Mesendoderm (in vitro differentiated cells): Measurements from ENCODE around the gene SLFN14.

Experiments
- DNase-seq: peaks from one replicate; pipeline ENCODE4 v3.0.0; 2013
- H2AK5ac ChIP-seq: 2 replicates; pipeline ENCODE4 v1.6.1; 2013; ENCODE audit warnings: low read length, inconsistent platforms
- H2BK120ac ChIP-seq: 2 replicates; pipeline ENCODE4 v1.6.1; 2013; ENCODE audit warnings: low read depth, mild to moderate bottlenecking, low read length, moderate library complexity, mixed read lengths
- H2BK15ac ChIP-seq: replicated peaks from 2 replicates; pipeline ENCODE4 v1.6.1; 2013; ENCODE audit warnings: low read depth, mild to moderate bottlenecking, moderate library complexity
- H2BK5ac ChIP-seq: 2 replicates; pipeline ENCODE4 v1.6.1; 2013; ENCODE audit warnings: low read length, inconsistent platforms
- H3K18ac ChIP-seq: 2 replicates; pipeline ENCODE4 v1.6.1; 2013; ENCODE audit warnings: mild to moderate bottlenecking, low read length, mixed read lengths
- H3K23ac ChIP-seq: one replicate; pipeline ENCODE4 v1.6.1; 2013; ENCODE audit warnings: low read length
- H3K27ac ChIP-seq: 2 replicates; pipeline ENCODE4 v1.5.1; 2013; ENCODE audit warnings: low read depth, mild to moderate bottlenecking, inconsistent platforms, low read length, moderate library complexity
- H3K27me3 ChIP-seq: 2 replicates; pipeline ENCODE4 v1.6.1; 2013; ENCODE audit warnings: low read length, control low read depth, mild to moderate bottlenecking, inconsistent platforms; ENCODE audit not compliant: insufficient read depth, poor library complexity
- H3K36me3 ChIP-seq: 2 replicates; pipeline ENCODE4 v1.6.1; 2013; ENCODE audit warnings: low read length, inconsistent platforms; ENCODE audit not compliant: control insufficient read depth, insufficient read depth
- H3K4ac ChIP-seq: one replicate; pipeline ENCODE4 v1.6.1; 2013; ENCODE audit warnings: low read depth, mild to moderate bottlenecking, low read length, moderate library complexity
- H3K4me1 ChIP-seq: 2 replicates; pipeline ENCODE4 v1.6.1; 2013; ENCODE audit warnings: low read depth, low read length, inconsistent platforms; ENCODE audit not compliant: control insufficient read depth
- H3K4me2 ChIP-seq: 2 replicates; pipeline ENCODE4 v1.6.1; 2013; ENCODE audit warnings: low read length
- H3K4me3 ChIP-seq: 2 replicates; pipeline ENCODE4 v1.5.1; 2013; ENCODE audit warnings: mild to moderate bottlenecking, low read length
- H3K56ac ChIP-seq: one replicate; pipeline ENCODE4 v1.6.1; 2013; ENCODE audit warnings: low read length
- H3K79me1 ChIP-seq: 2 replicates; pipeline ENCODE4 v1.6.1; 2013; ENCODE audit warnings: low read length, inconsistent platforms
- H3K79me2 ChIP-seq: 2 replicates; pipeline ENCODE4 v1.6.1; 2013; ENCODE audit warnings: mild to moderate bottlenecking, low read length; ENCODE audit not compliant: control insufficient read depth, insufficient read depth
- H3K9ac ChIP-seq: 2 replicates; pipeline ENCODE4 v1.6.1; 2013; ENCODE audit warnings: low read length, inconsistent platforms
- H4K5ac ChIP-seq: one replicate; pipeline ENCODE4 v1.6.1; 2013; ENCODE audit warnings: low read length
- H4K8ac ChIP-seq: one replicate; pipeline ENCODE4 v1.6.1; 2013; ENCODE audit warnings: low read depth, mild to moderate bottlenecking, control low read depth, low read length, moderate library complexity
- WGBS: extraction: QIAGEN DNeasy Blood & Tissue Kit; methylation state at CpG from one replicate; pipeline ENCODE4 v1.1.7; 2013; ENCODE audit warnings: low lambda C conversion rate, missing lambda C conversion rate; ENCODE audit not compliant: insufficient coverage; ENCODE audit errors: extremely low coverage; 5-methylcytosine and 5-hydroxymethylcytosine counted together

SLFN14 gene

DNA sequence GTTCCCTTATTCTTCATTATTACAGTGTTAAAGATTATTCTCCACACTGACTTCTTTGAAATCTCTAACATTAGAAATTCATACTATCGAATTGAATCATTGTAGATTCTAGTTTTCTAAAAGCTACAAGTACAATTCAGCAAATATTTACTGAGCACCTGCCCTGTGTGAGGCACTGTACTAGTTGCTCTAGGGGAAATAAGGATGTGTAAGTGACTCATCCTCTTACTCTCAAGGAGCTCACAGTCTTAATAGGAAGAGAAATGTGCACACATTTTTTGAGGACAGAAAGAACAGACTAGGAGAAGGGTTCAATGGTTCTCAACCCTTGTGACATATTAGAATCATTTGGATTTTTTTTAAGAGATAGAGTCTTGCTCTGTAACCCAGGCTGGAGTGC is 15.5 kb downstream of the SLFN14 start:
- H4K5ac ChIP-seq: no peak overlapping the region
- H3K23ac ChIP-seq: no peak overlapping the region
- H3K9ac ChIP-seq: no peak overlapping the region
- H3K36me3 ChIP-seq: no peaks in the 10 kb centered on the region
- no CpG with 5 or more reads among the region's 1 CpG for WGBS
- no peaks in the 10 kb centered on the region for H3K79me1 ChIP-seq
- H3K79me2 ChIP-seq: no peaks in the 10 kb centered on the region
- H4K8ac ChIP-seq: no peak overlapping the region
- H2AK5ac ChIP-seq: no peak overlapping the region
- no peak overlapping the region for H3K4me2 ChIP-seq
- no peak overlapping the region for H3K27ac ChIP-seq
- no peak overlapping the region for H3K18ac ChIP-seq
- H2BK15ac ChIP-seq: no peak overlapping the region
- no peak overlapping the region for H2BK120ac ChIP-seq
- H3K56ac ChIP-seq: no peak overlapping the region
- H3K4ac ChIP-seq: no peak overlapping the region
- no peak overlapping the region for H3K4me3 ChIP-seq
- DNase-seq: no peak
- H2BK5ac ChIP-seq: no peak overlapping the region
- no peaks in the 10 kb centered on the region for H3K4me1 ChIP-seq
- no peaks in the 10 kb centered on the region for H3K27me3 ChIP-seq

DNA sequence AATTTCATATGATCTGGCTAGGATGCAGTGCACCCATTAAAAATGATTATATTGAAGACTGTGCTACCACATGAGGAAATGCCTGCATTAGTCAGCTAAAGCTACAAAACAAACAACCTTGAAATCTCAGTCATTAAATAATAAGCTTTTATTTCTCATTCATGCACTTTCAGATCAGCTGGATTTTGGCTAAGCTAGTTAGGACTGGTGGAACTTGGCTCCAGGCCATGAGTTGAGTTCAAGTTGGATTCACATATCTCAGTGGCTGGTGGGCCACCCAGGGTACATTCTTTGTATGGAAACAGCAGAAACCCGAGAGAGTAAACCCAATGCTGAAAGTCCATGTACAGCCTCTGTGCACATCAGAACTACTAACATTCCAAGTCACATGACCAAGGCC is 16.8 kb downstream of the SLFN14 start:
- no peak overlapping the region for H2BK5ac ChIP-seq
- H3K56ac ChIP-seq: no peak overlapping the region
- no peak overlapping the region for H3K4ac ChIP-seq
- H3K4me2 ChIP-seq: no peak overlapping the region
- H2BK15ac ChIP-seq: no peak overlapping the region
- no peaks in the 10 kb centered on the region for H3K4me1 ChIP-seq
- no CpG with 5 or more reads among the region's 1 CpG for WGBS
- no peak overlapping the region for H3K23ac ChIP-seq
- H3K18ac ChIP-seq: no peak overlapping the region
- no peak for DNase-seq
- H3K9ac ChIP-seq: no peak overlapping the region
- no peaks in the 10 kb centered on the region for H3K36me3 ChIP-seq
- no peak overlapping the region for H2AK5ac ChIP-seq
- H3K4me3 ChIP-seq: no peak overlapping the region
- no peaks in the 10 kb centered on the region for H3K27me3 ChIP-seq
- no peak overlapping the region for H2BK120ac ChIP-seq
- no peak overlapping the region for H4K8ac ChIP-seq
- no peaks in the 10 kb centered on the region for H3K79me2 ChIP-seq
- H4K5ac ChIP-seq: no peak overlapping the region
- H3K27ac ChIP-seq: no peak overlapping the region
- H3K79me1 ChIP-seq: no peaks in the 10 kb centered on the region

DNA sequence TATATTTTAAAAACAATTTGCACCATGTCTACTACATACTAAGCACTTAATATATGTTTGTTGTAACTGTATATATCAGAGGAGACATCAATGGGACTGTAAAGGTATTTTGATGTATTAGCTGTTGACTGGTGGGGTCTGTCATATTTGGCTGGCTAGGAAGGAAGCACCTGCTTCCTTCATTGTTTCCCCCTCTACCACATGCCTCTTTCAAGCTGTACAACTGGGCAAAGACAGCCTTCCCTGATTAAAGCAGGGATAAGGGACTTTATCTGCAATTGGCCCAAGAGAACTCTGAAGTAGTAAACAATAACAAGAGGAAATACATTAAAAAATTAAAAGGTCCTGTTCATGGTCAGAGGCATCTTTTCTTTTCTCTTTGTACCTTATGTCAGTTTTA is 17.6 kb downstream of the SLFN14 start:
- H3K36me3 ChIP-seq: no peaks in the 10 kb centered on the region
- no peak overlapping the region for H4K5ac ChIP-seq
- H4K8ac ChIP-seq: no peak overlapping the region
- no peak overlapping the region for H2BK15ac ChIP-seq
- H3K4ac ChIP-seq: no peak overlapping the region
- no peak overlapping the region for H2BK5ac ChIP-seq
- no peak overlapping the region for H3K4me3 ChIP-seq
- no peak overlapping the region for H2BK120ac ChIP-seq
- H2AK5ac ChIP-seq: no peak overlapping the region
- no peak overlapping the region for H3K18ac ChIP-seq
- no peaks in the 10 kb centered on the region for H3K27me3 ChIP-seq
- no peaks in the 10 kb centered on the region for H3K79me2 ChIP-seq
- H3K27ac ChIP-seq: no peak overlapping the region
- H3K56ac ChIP-seq: no peak overlapping the region
- no peak overlapping the region for H3K9ac ChIP-seq
- H3K4me1 ChIP-seq: no peaks in the 10 kb centered on the region
- no peak for DNase-seq
- no peaks in the 10 kb centered on the region for H3K79me1 ChIP-seq
- H3K23ac ChIP-seq: no peak overlapping the region
- no peak overlapping the region for H3K4me2 ChIP-seq

DNA sequence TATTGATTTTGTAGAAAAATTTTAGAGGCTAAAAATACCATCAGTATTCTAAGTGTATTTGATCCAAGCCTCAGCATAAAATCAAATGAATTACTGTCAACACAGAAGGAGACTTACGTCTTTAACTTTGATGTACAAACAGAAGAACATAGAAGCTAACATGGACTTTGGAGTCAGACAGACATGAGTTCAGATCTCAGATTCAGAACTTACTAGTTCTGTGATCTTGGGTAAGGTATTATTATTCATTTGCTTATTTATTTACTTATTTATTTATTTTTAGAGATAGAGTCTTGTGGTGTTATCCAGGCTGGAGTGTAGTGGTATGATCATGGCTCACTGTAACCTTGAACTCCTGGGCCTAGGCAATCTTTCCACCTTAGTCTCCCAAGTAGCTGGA is 19.2 kb downstream of the SLFN14 start:
- Histone ChIP-seq H2AK5ac (no peak overlapping the region), H3K27ac (no peak overlapping the region), H3K23ac (no peak overlapping the region), H3K36me3 (no peaks in the 10 kb centered on the region), H3K9ac (no peak overlapping the region), H2BK5ac (no peak overlapping the region), H3K4me3 (no peak overlapping the region), H3K4me2 (no peak overlapping the region), H3K79me2 (no peaks in the 10 kb centered on the region), H3K27me3 (no peaks in the 10 kb centered on the region), H3K4me1 (no peaks in the 10 kb centered on the region), H2BK120ac (no peak overlapping the region), H4K8ac (no peak overlapping the region), H3K56ac (no peak overlapping the region), H3K4ac (no peak overlapping the region), H4K5ac (no peak overlapping the region), H3K79me1 (no peaks in the 10 kb centered on the region), H2BK15ac (no peak overlapping the region), H3K18ac (no peak overlapping the region)
- WGBS: no CpG with 5 or more reads among the region's 1 CpG
- DNase-seq: no peak

DNA sequence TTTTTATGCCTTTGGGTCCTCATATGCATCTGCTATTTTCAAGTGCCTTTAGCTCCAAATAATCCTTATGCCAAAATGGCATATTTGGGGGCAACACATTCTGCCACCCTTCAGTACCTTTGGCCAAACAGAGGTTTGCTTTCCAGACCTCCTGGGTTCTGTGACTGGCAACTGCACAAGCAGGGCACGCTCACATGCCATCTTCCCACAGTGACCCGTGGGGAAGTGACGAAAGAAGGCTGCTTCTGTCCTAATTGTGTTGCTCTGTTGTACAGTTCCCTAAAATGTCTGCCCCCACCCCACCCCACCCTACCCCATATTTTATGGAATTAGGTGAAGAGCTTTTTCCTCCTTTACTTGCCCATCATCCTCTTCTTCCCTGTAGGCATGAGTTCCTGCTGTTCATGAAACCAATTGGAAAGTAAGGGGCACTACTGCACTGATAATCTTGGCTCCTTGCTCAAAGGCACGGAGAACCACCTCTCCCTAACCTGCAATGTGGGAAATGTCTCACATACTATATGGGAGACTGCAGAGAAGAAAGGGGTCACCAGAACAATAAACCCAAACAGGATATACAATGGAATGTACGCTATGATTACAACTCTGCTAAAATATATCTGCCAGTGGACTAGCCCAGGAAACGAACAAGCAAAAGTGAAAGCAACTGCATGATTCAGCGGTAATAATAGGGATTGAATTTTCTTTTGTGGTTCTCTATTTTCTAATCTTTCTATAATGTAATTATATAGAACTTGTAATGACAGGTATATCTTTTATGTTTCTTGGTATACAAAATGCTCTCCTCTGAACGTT is 19.8 kb downstream of the SLFN14 start:
- Histone ChIP-seq H3K4me3 (no peak overlapping the region), H2BK15ac (no peak overlapping the region), H3K9ac (no peak overlapping the region), H2AK5ac (no peak overlapping the region), H3K56ac (no peak overlapping the region), H2BK5ac (no peak overlapping the region), H4K5ac (no peak overlapping the region), H3K79me1 (no peaks in the 10 kb centered on the region), H3K36me3 (no peaks in the 10 kb centered on the region), H3K27ac (no peak overlapping the region), H2BK120ac (no peak overlapping the region), H3K79me2 (no peaks in the 10 kb centered on the region), H4K8ac (no peak overlapping the region), H3K23ac (no peak overlapping the region), H3K4me2 (no peak overlapping the region), H3K18ac (no peak overlapping the region), H3K4me1 (no peaks in the 10 kb centered on the region), H3K4ac (no peak overlapping the region), H3K27me3 (no peaks in the 10 kb centered on the region)
- DNase-seq: no peak
- WGBS: no CpG with 5 or more reads among the region's 8 CpGs

DNA sequence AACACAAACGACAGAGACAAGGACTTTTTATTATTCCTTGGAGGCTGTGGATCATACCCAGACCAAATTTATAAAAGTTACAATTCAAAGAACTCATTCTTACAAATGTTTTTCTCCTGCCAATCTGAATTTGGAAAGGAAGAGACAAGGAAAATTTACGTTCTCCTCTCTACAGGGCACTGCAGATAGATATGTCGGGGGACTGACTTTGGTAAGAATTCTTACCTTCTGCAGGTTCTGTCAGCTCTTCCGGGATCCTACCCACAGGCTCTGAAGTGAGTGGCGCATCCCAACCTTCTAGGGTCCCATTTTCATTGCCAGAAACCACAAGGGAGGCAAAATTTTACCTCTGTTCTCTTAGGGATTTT is 21.0 kb downstream of the SLFN14 start:
- Histone ChIP-seq H3K4me3 (no peak overlapping the region), H3K27ac (no peak overlapping the region), H3K23ac (no peak overlapping the region), H3K79me1 (no peaks in the 10 kb centered on the region), H3K56ac (no peak overlapping the region), H3K4me1 (no peaks in the 10 kb centered on the region), H3K18ac (no peak overlapping the region), H2BK120ac (no peak overlapping the region), H3K4ac (no peak overlapping the region), H3K79me2 (no peaks in the 10 kb centered on the region), H3K27me3 (no peaks in the 10 kb centered on the region), H4K8ac (no peak overlapping the region), H2AK5ac (no peak overlapping the region), H3K9ac (no peak overlapping the region), H2BK15ac (no peak overlapping the region), H3K4me2 (no peak overlapping the region), H3K36me3 (no peaks in the 10 kb centered on the region), H2BK5ac (no peak overlapping the region), H4K5ac (no peak overlapping the region)
- no peak for DNase-seq
- no CpG with 5 or more reads among the region's 5 CpGs for WGBS
